Endothelial cell of umbilical vein (primary cell): ENCODE results near the gene KIF26B. TPM values are rescaled to one million over a fixed set of nuclear protein-coding genes. Genes with fewer than 3 reads are reported as not detected.

Experiments
- BruUV-seq: library from RNA; stranded (reverse); fragments of 400-500 nt; replicated peaks from 2 replicates; lab custom pipeline; 2021; lab: Mats Ljungman, UMichigan
- CTCF ChIA-PET: fragments of 300-600, 350-600 bp; sonication (Branson Sonifier 250); formaldehyde crosslinking; loops from one replicate; lab custom pipeline; 2021; ENCODE audit warnings: antibody characterized with exemption, inconsistent platforms; lab: Charles Lee
- POLR2A ChIA-PET: fragments of 300-600, 350-600 bp; sonication (Branson Sonifier 250); formaldehyde crosslinking; loops from one replicate; lab custom pipeline; 2021; ENCODE audit warnings: antibody characterized with exemption, inconsistent platforms; lab: Charles Lee
- DNase-seq: peaks from one replicate; pipeline ENCODE4 v3.0.0-alpha.2; 2011; ENCODE audit warnings: low read depth, low spot score
- FAIRE-seq: peaks from 2 replicates; lab custom pipeline; 2011; peaks lifted over from hg19 to GRCh38; lab: Jason Lieb, UNC
- H2AFZ ChIP-seq: 2 replicates; pipeline ENCODE4 v1.6.0; 2012; ENCODE audit warnings: low read depth, low read length, control low read depth, inconsistent platforms
- H3K27ac ChIP-seq: 2 replicates; pipeline ENCODE4 v1.5.1; 2011; ENCODE audit warnings: low read depth, mild to moderate bottlenecking, control low read depth, low read length, moderate library complexity; ENCODE audit not compliant: insufficient read depth
- H3K27me3 ChIP-seq, 2 experiments: 2 replicates each; pipeline versions ENCODE4 v1.6.0 to v1.6.1; 2011; ENCODE audit warnings: low read length in 2 of 2, mixed read lengths in 1 of 2; ENCODE audit not compliant: control insufficient read depth in 2 of 2, insufficient read depth in 2 of 2
- H3K36me3 ChIP-seq, 2 experiments: 2 replicates in 1 of 2; 3 replicates in 1 of 2; pipeline ENCODE4 v1.5.1; 2011; ENCODE audit warnings: low read length in 2 of 2, mild to moderate bottlenecking in 1 of 2, moderate library complexity in 1 of 2; ENCODE audit not compliant: control insufficient read depth in 2 of 2, insufficient read depth in 2 of 2; ENCODE audit errors: extremely low read depth in 1 of 2
- H3K4me1 ChIP-seq: 3 replicates; pipeline ENCODE4 v1.5.1; 2011; ENCODE audit warnings: mild to moderate bottlenecking, low read length; ENCODE audit not compliant: control insufficient read depth, insufficient read depth; ENCODE audit errors: extremely low read depth
- H3K4me2 ChIP-seq: 2 replicates; pipeline ENCODE4 v1.6.1; 2011; ENCODE audit warnings: low read length, control low read depth, mixed read lengths; ENCODE audit not compliant: insufficient read depth
- H3K4me3 ChIP-seq, 3 experiments: fragments of 200-600 bp in 1 of 3; sonication (generic), shearing (Covaris generic) in 1 of 3; replicated peaks in 1 of 3; 2 replicates each; pipeline ENCODE4 v1.5.1; 2011 to 2016; ENCODE audit warnings: control low read depth in 3 of 3, low read length in 3 of 3, mild to moderate bottlenecking in 2 of 3, inconsistent platforms in 1 of 3, low read depth in 1 of 3, moderate library complexity in 1 of 3; ENCODE audit not compliant: insufficient read depth in 1 of 3
- H3K79me2 ChIP-seq: 2 replicates; pipeline ENCODE4 v1.6.0; 2012; ENCODE audit warnings: low read length, inconsistent platforms; ENCODE audit not compliant: control insufficient read depth, insufficient read depth
- H3K9ac ChIP-seq: replicated peaks from 2 replicates; pipeline ENCODE3; 2011; ENCODE audit warnings: low read length, control low read depth; ENCODE audit not compliant: insufficient read depth; ENCODE audit errors: extremely low read depth
- H3K9me1 ChIP-seq: replicated peaks from 3 replicates; pipeline ENCODE4 v1.6.0; 2011; ENCODE audit warnings: mild to moderate bottlenecking, low read length; ENCODE audit not compliant: control insufficient read depth, insufficient read depth; ENCODE audit errors: extremely low read depth
- H3K9me3 ChIP-seq: replicated peaks from 2 replicates; pipeline ENCODE4 v1.5.1; 2012; ENCODE audit warnings: low read length, inconsistent platforms; ENCODE audit not compliant: control insufficient read depth, insufficient read depth
- H4K20me1 ChIP-seq: replicated peaks from 2 replicates; pipeline ENCODE3; 2011; ENCODE audit warnings: mild to moderate bottlenecking, low read length; ENCODE audit not compliant: control insufficient read depth, insufficient read depth; ENCODE audit errors: extremely low read depth
- EZH2 ChIP-seq: IDR thresholded peaks from 2 replicates; pipeline ENCODE4 v1.6.1; 2012; ENCODE audit warnings: borderline replicate concordance, low read depth, mild to moderate bottlenecking, moderate library complexity, low read length, inconsistent platforms; ENCODE audit not compliant: severe bottlenecking
- FOS ChIP-seq: IDR thresholded peaks from 2 replicates; pipeline ENCODE4 v1.6.1; 2011; ENCODE audit warnings: mild to moderate bottlenecking, low read length, moderate library complexity, borderline replicate concordance; ENCODE audit not compliant: insufficient read depth
- GATA2 ChIP-seq: IDR thresholded peaks from 2 replicates; pipeline ENCODE4 v1.7.0; 2011; ENCODE audit warnings: low read depth, mild to moderate bottlenecking, moderate library complexity, mixed read lengths, low read length; ENCODE audit not compliant: insufficient read length, insufficient read depth
- JUN ChIP-seq: IDR thresholded peaks from 2 replicates; pipeline ENCODE4 v1.6.1; 2011; ENCODE audit warnings: borderline replicate concordance, low read depth; ENCODE audit not compliant: insufficient read length, insufficient read depth
- MYC ChIP-seq: IDR thresholded peaks from one replicate; pipeline ENCODE4 v1.6.1; 2011; ENCODE audit warnings: mild to moderate bottlenecking, low read depth, low read length
- POLR2A ChIP-seq: IDR thresholded peaks from 2 replicates; pipeline ENCODE4 v1.6.1; 2012; ENCODE audit warnings: low read depth, mild to moderate bottlenecking, control low read depth, low read length
- POLR2AphosphoS5 ChIP-seq: IDR thresholded peaks from 2 replicates; pipeline ENCODE4 v1.6.1; 2012; ENCODE audit warnings: low read depth, mild to moderate bottlenecking, control low read depth, low read length, moderate library complexity; ENCODE audit not compliant: insufficient read depth
- dilution Hi-C: fragments of 300-500 bp; cut with MboI; formaldehyde crosslinking; loops from one replicate; pipeline ENCODE4 v1.15.0; 2019; ENCODE audit warnings: low sequenced_read_pairs; ENCODE audit not compliant: extremely low pct_ligation_motif_present
- intact Hi-C: fragments of 100-400 bp; cut with micrococcal nuclease; formaldehyde crosslinking; loops from one replicate; pipeline ENCODE4 v1.10.0; 2022
- polyA plus RNA-seq, 4 experiments: library from polyadenylated mRNA; depleted of rRNA in 3 of 4; stranded (reverse) in 3 of 4; unstranded in 1 of 4; fragments of >200 nt; gene quantifications; 2 replicates each; pipeline versions ENCODE4 v1.2.1 to v1.2.3, GENCODE V29; 2011 to 2012; ENCODE audit warnings: missing spikeins in 1 of 4
- total RNA-seq: library from RNA; stranded (reverse); gene quantifications from 2 replicates; pipeline ENCODE4 v1.2.3, GENCODE V29; 2021
- TF ChIP-seq, protein P1 (sequence below): IDR thresholded peaks from 2 replicates; pipeline ENCODE4 v1.6.1; 2011; ENCODE audit not compliant: insufficient read depth, insufficient read length

Gene KIF26B
- total and polyA plus RNA-seq, 2 donors (not counting 3 experiments of a cell fraction or from before 2014, with no cell fraction given) = 0.04 to 0.49 TPM

GRCh38 chr1:245510144-245510543 is 355.4 kb downstream of the KIF26B start:
- ChIA-PET CTCF (interaction anchor here (0.6 kb wide), 1 partner anchor 191 kb away, joined by 3 read pairs; no protein-coding TSS in a partner anchor), POLR2A (no interaction called here)
- Histone ChIP-seq H3K27ac (no peak overlapping the region), H2AFZ (no peak overlapping the region), H3K4me1 (no peaks in the 10 kb centered on the region), H3K36me3 (no peaks in the 10 kb centered on the region), H3K79me2 (no peaks in the 10 kb centered on the region), H3K27me3 (no peaks in the 10 kb centered on the region), H3K4me3 (no peak overlapping the region), H3K9me1 (no peaks in the 10 kb centered on the region), H3K9ac (no peak overlapping the region), H3K4me2 (no peak overlapping the region), H4K20me1 (no peaks in the 10 kb centered on the region), H3K9me3 (no peaks in the 10 kb centered on the region)
- dilution Hi-C loops (no loop called here), intact Hi-C loops (no loop called here)
- no peak for DNase-seq
- TF ChIP-seq POLR2A (no peak), MYC (no peak), EZH2 (no peak), FOS (no peak), POLR2AphosphoS5 (no peak), GATA2 (no peak), JUN (no peak)
- TF ChIP-seq, protein P1, sequence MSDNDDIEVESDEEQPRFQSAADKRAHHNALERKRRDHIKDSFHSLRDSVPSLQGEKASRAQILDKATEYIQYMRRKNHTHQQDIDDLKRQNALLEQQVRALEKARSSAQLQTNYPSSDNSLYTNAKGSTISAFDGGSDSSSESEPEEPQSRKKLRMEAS = no peak
- BruUV-seq = no TSS peak
- FAIRE-seq = no peak
